Measurements from ENCODE around the gene SH3RF3.

Gene SH3RF3

GRCh38 chr2:109498906-109499305 lies 369.9 kb downstream of the SH3RF3 start:
- no peak for DNase-seq (ENCODE audit: low read depth in 3 of 3)

- no peak for DNase-seq (ENCODE audit: low read depth in 3 of 3)
Measured at GRCh38 chr2:109499566-109499965, 370.6 kb downstream of the SH3RF3 start.

- no peak for DNase-seq (ENCODE audit: low read depth in 3 of 3)
Measured at GRCh38 chr2:109500910-109501309, 371.9 kb downstream of the SH3RF3 start.

- DNase-seq (ENCODE audit: low read depth in 3 of 3) = no peak
Measured at GRCh38 chr2:109501461-109501860, 372.5 kb downstream of the SH3RF3 start.

GRCh38 chr2:109503191-109503590 lies 374.2 kb downstream of the SH3RF3 start:
- DNase-seq (ENCODE audit: low read depth in 3 of 3) = no peak

- no peak for DNase-seq (ENCODE audit: low read depth in 3 of 3)
Measured at GRCh38 chr2:109507217-109507616, 378.2 kb downstream of the SH3RF3 start.

GRCh38 chr2:109507828-109508227 lies 378.8 kb downstream of the SH3RF3 start:
- DNase-seq (ENCODE audit: low read depth in 3 of 3) = no peak

- no peak for DNase-seq (ENCODE audit: low read depth in 3 of 3)
Measured at GRCh38 chr2:109508556-109508955, 379.6 kb downstream of the SH3RF3 start.

- peak; percentile 45 to 73 (median 65) for DNase-seq (ENCODE audit: low read depth in 3 of 3)
Measured at GRCh38 chr2:109510136-109511028, 381.4 kb downstream of the SH3RF3 start.

- DNase-seq (ENCODE audit: low read depth in 3 of 3) = no peak
Measured at GRCh38 chr2:109511168-109511567, 382.2 kb downstream of the SH3RF3 start.

- DNase-seq (ENCODE audit: low read depth in 3 of 3) = no peak
Measured at GRCh38 chr2:109512076-109512475, 383.1 kb downstream of the SH3RF3 start.

- no peak for DNase-seq (ENCODE audit: low read depth in 3 of 3)
Measured at GRCh38 chr2:109513230-109513629, 384.2 kb downstream of the SH3RF3 start.

GRCh38 chr2:109513749-109514588 lies 385.0 kb downstream of the SH3RF3 start:
- no peak for DNase-seq (ENCODE audit: low read depth in 3 of 3)

GRCh38 chr2:109514857-109515256 lies 385.9 kb downstream of the SH3RF3 start:
- DNase-seq (ENCODE audit: low read depth in 3 of 3) = no peak

GRCh38 chr2:109516445-109517117 lies 387.6 kb downstream of the SH3RF3 start:
- DNase-seq (ENCODE audit: low read depth in 3 of 3) = peak in 1 of 3 experiments; percentile 8

GRCh38 chr2:109517118-109517889 lies 388.3 kb downstream of the SH3RF3 start:
- DNase-seq (ENCODE audit: low read depth in 3 of 3) = no peak

GRCh38 chr2:109519513-109519912 lies 390.5 kb downstream of the SH3RF3 start:
- DNase-seq (ENCODE audit: low read depth in 3 of 3) = no peak

GRCh38 chr2:109521233-109522062 lies 392.4 kb downstream of the SH3RF3 start:
- no peak for DNase-seq (ENCODE audit: low read depth in 3 of 3)

GRCh38 chr2:109522063-109522374 lies 393.0 kb downstream of the SH3RF3 start:
- DNase-seq (ENCODE audit: low read depth in 3 of 3) = no peak

GRCh38 chr2:109523121-109523520 lies 394.1 kb downstream of the SH3RF3 start:
- no peak for DNase-seq (ENCODE audit: low read depth in 3 of 3)
